NCI-H524 (cell line): ENCODE data around the gene TRAPPC10.

Source experiments
- DNase-seq, 2 experiments: peaks; one replicate each; lab custom pipeline; 2025; lab: John Stamatoyannopoulos, UW

The TRAPPC10 gene

DNA sequence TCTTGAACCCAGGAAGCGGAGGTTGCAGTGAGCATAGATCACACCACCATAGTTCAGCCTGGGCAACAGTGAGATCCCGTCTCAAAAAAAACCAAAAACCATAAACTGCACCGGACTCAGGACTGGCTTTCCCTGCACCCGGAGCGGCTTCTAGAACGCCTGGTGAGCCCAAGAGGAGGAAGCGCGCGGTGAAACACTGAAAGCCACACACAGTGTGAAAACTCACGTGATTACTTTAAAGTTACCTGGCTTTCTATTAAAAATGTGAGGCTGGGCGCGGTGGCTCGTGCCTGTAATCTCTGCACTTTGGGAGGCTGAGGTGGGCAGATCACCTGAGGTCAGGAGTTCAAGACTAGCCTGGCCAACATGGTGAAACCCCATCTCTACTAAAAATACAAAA, 7.0 kb upstream of the TRAPPC10 start:
- DNase-seq = no peak

DNA sequence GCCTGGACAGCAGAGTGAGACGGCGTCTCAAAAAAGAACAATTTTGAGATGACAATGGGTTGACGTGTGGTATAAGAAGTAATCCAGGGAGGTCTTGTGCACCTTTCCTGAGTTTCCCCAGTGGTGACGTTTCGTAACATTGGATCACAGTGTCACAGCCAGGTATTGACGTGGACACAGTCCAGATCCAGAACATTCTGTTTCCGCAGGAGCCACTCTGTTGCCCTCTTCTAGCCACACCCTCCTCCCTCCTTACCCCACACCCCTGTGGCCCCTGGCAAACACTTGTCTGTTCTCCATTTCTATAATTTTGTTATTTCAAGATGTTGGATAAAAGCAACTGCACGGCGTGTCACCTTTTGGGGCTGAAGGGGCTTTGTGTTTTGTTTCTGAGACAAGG, 6.5 kb upstream of the TRAPPC10 start:
- no peak for DNase-seq

DNA sequence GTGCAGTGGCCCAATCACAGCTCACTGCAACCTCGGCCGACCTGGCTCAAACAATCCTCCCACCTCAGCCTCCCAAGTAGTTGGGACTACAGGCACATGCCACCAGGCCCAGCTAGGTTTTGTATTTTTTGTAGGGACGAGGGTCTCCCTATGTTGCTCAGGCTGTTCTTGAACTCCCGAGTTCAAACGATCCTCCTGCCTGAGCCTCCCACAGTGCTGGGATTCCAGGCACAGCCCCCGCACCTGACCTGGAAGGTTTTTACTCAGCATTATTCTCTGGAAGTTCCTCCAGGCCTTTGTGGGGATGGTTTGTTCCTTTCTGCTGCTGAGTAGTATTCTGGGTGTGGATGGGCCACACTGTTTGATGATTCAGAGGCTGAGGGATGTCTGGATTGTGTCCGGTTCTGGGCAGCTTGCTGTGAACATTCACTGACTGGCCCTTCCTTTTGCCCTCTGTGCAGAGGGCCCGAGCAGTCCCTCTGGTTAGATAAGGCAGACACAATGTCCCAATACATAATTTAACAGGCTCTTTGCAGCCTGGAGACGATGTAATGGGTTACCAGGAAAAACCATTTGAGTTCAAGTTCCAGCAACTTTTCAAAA, 6.0 kb upstream of the TRAPPC10 start:
- no peak for DNase-seq

DNA sequence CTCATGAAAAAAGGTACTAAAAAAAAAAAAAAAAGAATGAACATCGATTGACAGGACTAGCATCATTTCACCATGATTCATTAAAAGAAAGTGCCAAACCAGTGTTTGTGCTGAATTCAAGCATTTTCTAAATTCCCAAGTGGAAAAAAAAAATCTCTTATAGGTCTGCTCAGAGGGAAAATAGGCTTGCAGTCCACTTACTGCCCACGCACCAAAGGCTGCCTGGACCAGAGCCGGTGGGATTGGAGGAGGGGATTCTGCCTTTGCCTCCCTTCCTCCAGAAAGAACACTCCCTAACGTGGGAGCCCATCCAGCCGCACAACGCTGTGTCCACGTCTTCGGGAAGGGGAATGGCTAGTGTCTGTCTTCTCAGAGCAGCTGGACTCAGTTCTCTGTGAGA, 5.5 kb upstream of the TRAPPC10 start:
- DNase-seq = no peak

DNA sequence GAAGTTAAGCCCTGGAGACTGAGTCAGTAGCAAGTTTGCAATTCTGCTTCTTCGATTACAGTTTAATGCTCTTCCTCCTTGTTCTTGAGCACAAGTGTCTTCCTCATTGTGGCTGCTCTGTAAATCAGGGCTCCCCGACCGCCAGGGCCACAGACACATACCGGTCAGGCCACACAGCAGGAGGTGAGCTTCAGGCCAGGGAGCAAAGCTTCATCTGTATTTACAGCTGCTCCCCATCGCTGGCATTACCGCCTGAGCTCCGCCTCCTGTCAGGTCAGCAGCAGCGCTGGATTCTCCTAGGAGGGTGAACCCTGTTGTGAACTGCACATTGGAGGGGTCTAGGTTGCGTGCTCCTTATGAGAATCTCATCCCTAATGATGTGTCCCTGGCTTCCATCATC, 1.7 kb upstream of the TRAPPC10 start:
- DNase-seq = no peak

DNA sequence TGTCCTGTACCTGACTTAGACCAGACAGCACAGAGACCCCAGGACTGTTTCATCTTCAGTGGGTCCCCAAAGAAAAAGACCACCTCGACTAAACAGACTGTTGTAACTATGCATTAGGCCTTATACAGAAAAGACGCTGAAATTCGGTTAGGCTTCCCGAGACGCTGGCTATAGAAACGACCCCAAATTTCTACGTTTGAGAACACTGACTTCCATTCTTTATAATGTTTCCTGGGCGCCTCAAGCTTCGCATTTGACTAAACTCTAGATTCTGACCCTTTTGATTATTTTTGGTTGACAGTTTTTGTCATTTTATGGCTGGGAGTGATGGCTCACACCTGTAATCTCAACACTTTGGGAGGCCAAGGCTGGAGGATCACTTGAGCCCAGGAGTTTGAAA, 986 bp upstream of the TRAPPC10 start:
- DNase-seq = no peak

DNA sequence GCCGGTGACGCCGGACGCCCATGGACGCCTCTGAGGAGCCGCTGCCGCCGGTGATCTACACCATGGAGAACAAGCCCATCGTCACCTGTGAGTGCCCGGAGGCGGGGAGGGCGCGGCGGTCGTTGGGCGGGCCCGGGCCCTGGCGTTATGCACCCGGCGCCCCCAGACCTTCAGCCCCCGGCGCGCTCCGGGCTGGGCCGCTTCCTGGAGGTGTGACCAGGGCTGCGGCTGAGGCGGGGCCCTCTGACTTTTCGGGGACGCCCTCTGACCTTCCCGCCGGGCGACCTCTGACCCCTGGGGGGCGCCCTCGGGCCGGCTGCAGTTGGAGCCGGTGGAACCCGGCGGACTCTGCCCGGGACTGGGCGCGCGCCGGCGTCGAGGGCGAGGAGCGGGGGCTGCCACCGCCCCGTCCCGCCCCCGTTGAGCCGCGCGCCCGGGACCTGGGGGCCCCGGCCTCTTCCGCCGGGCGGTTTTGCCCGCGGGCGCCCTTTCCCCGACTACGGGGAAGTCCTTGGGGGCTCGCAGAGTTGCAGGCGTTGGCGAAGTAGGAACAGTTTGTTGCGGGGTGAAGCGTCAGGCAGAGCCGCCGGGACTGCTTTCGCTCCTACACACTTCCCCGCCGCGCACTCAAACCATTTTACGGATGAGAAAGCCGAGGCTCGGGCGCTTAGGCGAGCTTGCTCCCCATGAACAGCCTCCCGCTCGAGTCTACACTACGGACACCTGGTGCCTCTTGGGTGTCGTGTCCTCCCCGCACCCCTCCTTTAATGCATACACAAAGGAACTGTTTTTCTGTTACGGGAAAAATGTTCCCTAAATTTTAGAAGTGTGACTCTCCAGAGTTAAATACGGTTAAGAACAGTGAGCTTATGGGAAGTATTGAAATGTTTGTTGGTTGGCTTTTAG, 618 bp downstream of the TRAPPC10 start:
- DNase-seq = peak; percentile 22 to 51

DNA sequence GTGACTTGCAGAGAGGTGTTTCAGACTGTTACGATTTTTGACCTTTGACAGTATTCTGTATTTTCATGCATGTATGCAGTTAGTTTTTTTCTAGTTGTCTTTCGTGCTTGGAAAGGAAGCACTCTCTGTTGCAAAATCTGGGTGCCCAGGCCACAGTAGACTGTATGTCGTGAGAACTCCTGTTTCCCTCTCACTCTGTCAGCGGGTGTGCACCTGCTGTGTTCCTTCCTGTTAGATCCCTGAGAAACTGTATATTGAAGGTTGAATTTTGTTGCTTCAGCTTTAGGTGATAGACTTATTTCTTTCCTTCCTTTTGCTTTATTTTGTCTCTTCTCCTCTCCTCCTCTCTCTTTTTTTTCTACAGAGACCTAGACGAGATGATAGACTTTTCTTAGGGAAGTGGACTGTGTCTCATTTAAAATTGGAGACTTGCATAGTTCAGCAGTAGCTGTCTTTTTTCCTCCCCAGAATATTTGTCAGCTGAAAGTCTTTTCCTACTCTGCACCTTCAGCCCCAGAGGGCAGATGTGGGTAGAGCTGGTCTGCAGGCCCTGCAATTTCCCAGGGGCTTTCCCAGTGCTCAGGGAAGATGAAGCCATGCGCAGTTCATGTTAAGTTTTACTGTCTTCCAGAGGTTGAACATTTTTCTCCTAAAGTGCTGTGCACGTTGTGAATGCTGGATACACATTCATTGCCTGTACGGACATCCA, 1.4 kb downstream of the TRAPPC10 start:
- DNase-seq = peak in 1 of 2 experiments; percentile 6

DNA sequence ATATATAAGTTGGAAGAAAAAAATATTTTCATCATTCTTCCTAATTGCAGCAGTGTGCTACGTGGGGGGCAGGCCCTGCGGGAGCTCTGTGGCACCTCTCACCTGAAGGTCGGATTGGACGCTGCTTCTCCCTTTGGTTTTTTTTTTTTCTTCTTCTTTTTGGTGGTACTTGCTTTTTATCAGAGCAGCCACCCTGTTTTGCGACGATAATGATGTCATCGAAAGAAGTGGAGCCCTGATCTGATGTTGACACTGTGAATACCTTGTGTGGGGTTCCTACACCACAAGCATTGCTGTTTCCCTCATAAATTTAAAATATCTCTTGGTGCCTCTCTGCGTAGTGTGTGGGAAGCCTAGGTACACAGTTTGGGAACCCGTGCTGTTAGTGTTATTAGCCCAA, 5.5 kb downstream of the TRAPPC10 start:
- DNase-seq = no peak

DNA sequence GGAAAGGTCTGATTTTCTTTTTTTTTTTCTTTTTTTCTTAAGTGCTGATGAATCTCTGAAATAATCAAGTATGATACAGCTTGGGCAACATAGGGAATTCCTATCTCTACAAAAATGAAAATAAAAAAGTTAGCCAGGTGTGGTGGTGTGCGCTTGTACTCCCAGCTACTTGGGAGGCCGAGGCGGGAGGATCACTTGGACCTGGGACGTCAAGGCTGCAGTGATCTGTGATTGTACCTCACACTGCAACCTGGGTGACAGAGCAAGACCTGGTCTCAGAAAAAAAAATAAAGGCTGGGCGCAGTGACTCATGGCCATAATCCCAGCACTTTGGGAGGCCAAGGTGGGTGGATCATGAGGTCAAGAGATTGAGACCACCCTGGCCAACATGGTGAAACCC, 6.0 kb downstream of the TRAPPC10 start:
- DNase-seq = no peak

DNA sequence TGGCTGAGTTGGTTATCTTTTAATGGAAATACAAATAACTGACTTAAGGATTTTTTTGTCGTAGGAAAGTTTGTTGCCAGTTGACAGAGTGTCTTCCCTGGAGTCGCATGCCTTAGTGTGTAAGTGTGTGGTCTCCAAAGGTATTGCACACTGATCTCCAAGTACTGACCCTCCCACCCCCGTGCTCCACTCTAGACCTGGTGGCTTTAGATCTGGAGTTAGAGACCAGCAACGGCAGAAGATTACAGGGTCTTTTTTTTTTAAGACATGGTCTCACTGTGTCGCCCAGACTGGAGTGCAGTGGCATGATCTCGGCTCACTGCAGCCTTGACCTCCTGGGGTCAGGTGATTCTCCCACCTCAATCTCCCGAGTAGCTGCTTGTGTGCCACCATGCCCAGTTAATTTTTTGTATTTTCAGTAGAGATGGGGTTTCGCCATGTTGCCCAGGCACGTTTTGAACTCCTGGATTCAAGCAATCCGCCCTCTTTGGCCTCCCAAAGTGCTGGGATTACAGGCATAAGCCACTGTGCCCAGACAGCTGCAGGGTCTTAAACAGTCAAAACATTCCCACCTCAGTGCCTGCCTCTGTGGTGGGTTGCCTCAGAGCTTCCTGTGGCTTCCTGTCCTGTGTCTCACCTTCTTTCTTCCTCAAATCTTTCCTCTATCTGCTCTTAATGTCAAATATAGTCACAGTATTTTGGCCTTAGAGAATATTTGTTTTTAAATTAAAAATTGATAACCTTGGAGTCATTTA, 6.9 kb downstream of the TRAPPC10 start:
- DNase-seq = peak in 1 of 2 experiments; percentile 16

DNA sequence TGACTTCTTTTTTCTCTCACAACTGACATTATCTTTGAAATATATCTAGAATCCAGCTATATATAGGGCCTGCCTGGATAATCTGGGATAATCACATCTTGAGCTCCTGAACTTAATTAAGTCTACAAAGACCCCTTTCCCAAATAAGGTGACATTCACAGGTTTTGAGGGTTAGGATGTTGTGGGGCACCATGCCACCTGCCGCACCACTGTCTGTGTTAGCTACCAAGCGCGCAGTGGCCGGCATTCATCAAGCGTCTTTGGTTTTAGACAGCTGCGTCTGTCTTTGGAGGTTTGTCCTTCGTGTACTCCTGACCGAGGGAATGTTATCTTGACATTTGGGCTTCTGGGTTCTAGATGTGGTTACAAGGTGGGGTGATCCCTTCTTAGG, 7.5 kb downstream of the TRAPPC10 start:
- peak in 1 of 2 experiments; percentile 7 for DNase-seq

DNA sequence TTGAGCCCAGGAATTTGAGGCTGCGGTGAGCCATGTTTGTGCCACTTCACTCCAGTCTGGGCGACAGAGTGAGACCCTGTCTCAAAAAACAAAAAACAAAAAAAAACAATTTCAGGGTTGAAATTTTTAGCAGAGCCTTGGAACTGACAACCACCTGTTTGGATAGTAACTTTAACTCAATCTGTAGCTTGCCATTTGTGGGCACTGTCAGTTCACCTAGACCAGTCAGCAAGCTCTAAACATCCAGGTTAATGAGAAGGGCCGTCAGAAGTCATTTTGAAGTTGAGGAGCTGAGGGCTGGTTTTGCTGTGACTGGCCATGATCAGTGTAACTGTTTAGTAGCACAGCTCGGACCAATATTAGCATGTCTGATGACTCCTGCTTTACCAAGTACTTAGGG, 8.4 kb downstream of the TRAPPC10 start:
- peak in 1 of 2 experiments; percentile 82 for DNase-seq

DNA sequence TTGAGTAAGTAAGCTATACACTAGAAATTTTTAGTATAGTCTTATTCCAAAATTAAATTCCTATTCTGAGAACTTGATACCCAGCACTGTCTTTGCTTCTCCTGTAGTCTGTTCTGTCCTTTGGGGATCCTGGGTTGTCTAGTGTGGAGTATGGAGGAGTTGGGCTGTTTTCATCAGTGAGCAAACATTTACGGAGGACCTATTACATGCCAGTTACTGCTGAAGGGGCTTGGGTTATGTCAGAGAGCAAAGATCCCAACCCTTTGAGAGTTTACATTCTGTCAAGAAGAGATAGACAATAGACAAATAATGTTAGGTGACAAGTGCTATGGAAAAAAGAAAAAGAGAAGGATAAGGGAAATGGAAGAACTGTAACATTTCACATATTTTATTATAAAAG, 9.0 kb downstream of the TRAPPC10 start:
- peak; percentile 58 to 67 for DNase-seq

DNA sequence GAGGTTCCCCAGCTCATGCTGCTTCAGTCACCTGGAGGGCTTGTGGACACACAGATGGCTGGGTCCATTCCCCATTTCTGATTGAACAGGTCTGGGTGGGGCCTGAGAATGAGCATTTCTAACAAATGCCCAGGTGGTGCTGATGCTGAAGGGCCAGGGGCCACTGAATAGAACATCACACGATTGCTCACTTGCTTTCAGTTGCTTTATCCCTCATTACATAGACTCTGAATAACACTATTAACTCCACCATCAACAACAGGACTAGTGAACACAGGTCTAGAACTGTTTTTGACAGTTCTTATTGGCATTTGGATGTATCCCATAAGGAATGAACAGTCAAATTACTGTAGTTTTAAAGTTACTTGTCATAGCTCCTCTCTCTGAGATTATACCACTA, 12.1 kb downstream of the TRAPPC10 start:
- DNase-seq = no peak

DNA sequence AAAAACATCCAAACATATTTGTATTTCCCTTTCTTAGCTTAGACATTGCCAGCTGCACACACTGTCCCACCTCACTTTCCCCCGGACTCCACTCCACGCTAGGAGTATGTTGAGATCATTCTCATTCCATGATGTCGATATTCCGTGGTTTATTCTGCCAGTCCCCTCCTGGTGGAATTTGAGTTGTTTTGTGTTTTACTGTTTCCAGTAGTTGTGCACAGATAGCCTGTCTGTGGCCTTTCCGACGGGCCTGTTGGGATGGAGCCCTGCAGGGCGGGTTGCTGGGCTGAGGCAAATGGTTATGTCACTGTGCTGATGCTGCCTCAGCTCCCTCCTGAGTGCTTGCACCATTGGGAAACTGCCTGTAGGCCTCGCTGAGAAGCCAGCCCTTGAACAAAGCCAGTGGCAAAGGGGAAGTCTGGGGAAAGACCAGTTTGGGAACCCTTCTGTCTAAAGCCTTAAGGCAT, 12.8 kb downstream of the TRAPPC10 start:
- no peak for DNase-seq

DNA sequence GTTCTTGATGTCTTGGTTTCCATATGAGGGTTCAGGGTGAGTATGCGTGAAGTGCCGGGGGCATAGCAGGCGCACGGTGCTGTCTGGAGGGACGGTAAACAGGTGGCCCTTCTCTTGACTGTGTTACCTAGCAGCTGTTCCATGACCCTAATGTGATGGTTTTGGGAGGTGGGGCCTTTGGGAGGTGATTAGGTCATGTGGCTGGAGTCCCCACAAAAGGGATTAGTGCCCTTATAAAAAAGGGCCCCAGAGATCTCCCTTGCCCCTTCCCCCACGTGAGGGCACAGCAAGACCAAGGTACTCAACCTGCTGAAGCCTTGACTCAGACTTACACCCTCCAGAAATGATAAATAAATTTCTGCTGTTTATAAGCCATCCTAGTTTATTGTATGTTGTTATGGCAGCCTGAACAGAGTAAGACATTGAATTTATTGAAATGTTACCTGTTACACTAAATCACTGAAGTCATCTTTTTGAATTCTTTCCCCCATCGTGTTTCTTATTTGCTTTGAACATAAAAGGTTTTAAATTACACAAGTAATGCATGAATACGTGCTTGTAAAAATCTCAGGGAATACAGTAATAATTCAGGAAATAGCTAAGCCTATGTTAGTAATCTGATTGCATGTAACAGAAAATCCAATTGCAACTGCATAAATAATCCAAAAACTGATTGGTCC, 15.6 kb downstream of the TRAPPC10 start:
- no peak for DNase-seq

DNA sequence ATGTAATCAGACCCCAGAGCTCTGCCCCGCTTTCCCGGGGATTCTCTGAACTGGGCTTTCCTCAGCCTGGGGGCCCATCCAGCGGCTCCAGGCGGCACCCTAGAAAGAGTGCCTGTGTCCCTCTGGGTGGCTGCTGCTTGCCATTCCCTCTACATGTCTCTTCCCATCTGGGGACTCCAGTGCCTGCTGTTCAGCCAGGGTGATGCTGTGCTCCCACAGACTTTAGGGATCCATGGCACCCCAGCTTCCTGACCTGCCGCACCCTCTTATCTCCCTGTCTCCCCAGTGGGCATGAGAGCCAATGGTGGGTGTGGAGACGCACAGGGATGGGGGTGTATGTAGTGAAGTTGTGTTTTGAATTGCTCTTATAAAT, 16.2 kb downstream of the TRAPPC10 start:
- no peak for DNase-seq

DNA sequence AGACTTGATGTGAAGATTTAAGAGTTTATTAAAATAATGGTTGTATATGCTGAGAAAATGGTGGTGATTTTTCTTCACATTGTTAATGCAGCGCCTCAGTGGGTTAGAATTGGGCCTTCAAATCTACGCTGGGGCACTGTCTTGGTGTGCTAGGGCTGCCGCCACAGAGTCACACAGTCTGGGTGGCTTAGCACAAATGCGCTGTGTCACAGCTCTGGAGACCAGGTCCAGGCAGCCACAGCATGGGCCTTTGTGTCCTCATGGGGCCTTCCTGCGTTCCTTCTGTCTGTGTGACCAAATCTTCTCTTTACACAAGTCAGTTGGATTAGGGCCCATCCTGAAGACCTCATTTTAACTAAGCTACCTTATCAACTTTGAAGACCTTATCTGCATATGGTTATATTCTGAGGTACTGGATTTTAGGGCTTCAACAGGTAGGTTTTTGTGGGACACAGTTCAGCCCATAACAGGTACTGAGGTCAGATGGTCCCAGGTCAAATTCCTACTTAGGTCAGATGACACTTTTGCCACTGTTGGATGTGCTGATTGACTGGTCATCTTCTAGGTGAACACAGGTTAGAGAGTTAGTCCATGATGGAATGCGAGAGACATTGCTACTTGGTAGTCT, 17.5 kb downstream of the TRAPPC10 start:
- DNase-seq = no peak

DNA sequence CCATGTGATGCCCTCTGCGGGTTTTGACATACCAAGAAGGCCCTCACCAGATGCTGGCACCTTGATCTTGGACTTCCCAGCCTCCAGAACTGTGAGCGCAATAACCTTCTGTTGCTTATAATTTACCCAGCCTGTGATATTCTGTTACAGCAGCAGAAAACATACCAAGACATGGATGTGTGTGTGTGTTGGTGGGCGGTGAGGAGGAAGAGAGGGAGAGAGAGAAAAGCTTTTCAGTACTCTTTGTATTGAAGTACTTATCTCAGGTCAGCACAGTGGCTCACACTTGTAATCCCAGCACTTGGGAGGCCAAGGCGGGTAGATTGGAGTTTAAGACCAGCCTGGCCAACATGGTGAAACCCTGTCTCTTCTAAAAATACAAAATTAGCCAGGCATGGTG, 23.1 kb downstream of the TRAPPC10 start:
- DNase-seq = no peak

DNA sequence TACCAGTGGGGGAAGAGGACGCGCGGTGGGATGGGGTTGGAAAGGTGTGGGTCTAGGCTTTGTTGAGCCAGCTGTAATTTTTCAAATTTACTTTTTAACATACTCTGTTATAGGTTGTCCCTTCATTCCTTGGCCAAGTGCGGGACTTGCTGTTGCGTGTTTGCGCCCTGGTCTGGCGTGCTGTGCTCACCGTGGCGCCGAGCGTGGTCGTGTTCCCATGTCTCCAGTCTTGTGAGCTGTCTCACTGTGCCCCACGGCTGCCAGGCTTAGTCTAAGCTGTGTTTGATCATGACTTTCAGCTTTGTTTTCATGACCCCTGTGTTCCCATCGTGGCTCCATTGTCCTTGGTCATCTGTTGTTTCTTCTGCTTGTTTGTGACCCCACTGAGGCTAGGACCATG, 26.0 kb downstream of the TRAPPC10 start:
- no peak for DNase-seq
